Astrocyte of the spinal cord (primary cell): Measurements from ENCODE around the gene C11orf65.

Experiments used
- DNase-seq: peaks from one replicate; pipeline ENCODE4 v3.0.0; 2011; ENCODE audit warnings: low read depth, low spot score
- H3K4me3 ChIP-seq: 2 replicates; pipeline ENCODE4 v1.5.1; 2011; ENCODE audit warnings: low read depth, mild to moderate bottlenecking, low read length, moderate library complexity
- in situ Hi-C: cut with HindIII; loops from 2 replicates; pipeline ENCODE4 v1.10.0; 2017; ENCODE audit warnings: low sequenced_read_pairs
- TF ChIP-seq, protein P1 (sequence below): IDR thresholded peaks from 2 replicates; pipeline ENCODE4 v1.5.1; 2012; ENCODE audit warnings: low read depth, mild to moderate bottlenecking, low read length, inconsistent platforms

C11orf65 gene

DNA sequence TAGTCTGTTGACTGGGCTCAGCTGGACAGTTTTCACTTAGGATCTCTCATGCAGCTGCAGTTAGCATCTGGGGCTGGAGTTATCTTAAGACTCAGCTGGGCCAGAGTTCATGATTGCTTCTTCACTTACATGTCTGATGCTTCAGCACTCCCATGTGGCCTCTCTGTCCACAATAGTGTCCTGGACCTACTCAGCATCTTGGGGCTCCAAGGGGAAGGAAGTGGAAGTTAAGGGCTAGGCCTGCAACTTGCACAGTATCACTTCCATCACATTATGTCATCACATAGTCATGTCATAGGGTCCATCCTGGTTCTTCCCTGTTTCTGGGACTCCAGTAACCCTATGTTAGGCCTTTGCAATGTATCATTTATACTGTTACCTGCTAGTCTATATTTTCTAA is 115.9 kb downstream of the C11orf65 start:
- TF ChIP-seq, protein P1, sequence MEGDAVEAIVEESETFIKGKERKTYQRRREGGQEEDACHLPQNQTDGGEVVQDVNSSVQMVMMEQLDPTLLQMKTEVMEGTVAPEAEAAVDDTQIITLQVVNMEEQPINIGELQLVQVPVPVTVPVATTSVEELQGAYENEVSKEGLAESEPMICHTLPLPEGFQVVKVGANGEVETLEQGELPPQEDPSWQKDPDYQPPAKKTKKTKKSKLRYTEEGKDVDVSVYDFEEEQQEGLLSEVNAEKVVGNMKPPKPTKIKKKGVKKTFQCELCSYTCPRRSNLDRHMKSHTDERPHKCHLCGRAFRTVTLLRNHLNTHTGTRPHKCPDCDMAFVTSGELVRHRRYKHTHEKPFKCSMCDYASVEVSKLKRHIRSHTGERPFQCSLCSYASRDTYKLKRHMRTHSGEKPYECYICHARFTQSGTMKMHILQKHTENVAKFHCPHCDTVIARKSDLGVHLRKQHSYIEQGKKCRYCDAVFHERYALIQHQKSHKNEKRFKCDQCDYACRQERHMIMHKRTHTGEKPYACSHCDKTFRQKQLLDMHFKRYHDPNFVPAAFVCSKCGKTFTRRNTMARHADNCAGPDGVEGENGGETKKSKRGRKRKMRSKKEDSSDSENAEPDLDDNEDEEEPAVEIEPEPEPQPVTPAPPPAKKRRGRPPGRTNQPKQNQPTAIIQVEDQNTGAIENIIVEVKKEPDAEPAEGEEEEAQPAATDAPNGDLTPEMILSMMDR: no peak
- DNase-seq: no peak
- in situ Hi-C loops: no loop called here
- no peak overlapping the region for H3K4me3 ChIP-seq

DNA sequence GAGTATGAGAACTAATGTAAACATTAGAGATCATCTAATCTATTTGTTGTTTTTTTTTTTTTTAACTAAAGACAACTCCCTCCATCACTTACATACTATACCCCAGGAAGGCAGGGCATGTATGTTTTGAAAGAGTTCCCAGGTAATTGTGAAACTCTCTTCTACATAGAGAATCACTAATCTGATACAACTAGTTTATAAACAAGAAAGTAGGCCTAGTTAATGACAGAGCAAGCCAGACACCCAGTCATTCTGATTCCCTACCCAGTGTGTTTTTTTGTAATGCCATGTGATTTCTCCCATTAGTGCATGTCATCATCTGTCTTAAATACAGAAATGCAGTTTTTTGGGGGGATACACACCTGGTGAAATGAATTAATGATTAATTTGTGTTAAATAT is 120.9 kb downstream of the C11orf65 start:
- TF ChIP-seq, protein P1: no peak
- in situ Hi-C loops: no loop called here

DNA sequence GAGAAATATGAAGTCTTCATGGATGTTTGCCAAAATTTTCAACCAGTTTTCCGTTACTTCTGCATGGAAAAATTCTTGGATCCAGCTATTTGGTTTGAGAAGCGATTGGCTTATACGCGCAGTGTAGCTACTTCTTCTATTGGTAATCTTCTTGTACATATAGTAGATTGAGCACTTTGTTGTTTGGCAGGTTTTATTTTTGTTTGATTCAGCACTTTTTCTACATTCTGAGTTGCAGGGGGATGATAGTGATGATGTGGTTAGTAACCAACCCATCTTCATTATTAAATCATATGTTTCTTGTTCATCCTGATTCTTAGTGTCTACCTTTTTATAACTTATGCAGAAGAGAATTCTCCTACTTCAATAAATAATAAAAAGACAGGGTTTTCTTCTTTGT is 121.6 kb downstream of the C11orf65 start:
- in situ Hi-C loops: no loop called here
- TF ChIP-seq, protein P1: no peak
- no peak overlapping the region for H3K4me3 ChIP-seq
- no peak for DNase-seq

More for the DNA sequence above, 120.9 kb downstream of the C11orf65 start:
- H3K4me3 ChIP-seq: no peak overlapping the region
- DNase-seq: no peak

DNA sequence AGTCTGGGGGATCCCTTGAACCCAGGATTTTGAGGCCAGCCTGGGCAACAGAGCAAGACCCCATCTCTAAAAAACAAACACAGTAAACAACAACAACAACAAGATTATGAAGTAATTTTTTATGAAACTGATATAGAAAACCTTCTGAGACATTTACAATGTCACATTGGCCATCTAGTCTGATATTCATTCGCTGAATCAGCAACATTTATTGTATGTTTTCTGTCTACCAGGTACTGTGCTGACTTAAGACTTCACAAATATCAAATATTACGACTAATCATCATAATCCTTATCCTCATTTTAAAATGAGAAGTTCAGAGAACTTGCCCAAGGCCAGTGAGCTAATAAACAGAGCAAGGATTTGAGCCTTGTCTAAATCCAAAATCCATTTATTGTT is 123.6 kb downstream of the C11orf65 start:
- TF ChIP-seq, protein P1: no peak
- no peak overlapping the region for H3K4me3 ChIP-seq
- no peak for DNase-seq
- in situ Hi-C loops: no loop called here

DNA sequence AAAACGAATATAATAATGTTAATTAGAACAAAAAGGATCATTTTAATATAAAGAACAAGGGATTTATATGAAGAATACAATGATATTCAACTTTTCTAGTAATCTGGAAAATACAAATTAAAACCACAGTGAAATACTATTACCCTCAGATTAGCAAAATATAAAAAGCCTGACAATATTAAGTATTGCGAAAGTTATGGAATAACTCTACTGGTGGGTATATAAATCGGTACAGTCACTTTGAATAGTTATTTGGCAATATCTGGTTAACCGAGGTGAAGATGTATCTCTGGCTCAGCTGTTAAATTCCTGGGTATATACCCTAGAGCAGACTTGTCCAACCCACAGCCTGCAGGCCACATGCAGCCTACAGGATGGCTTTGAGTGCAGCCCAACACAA is 125.7 kb downstream of the C11orf65 start:
- in situ Hi-C loops: no loop called here
- no peak overlapping the region for H3K4me3 ChIP-seq
- TF ChIP-seq, protein P1: no peak
- no peak for DNase-seq

DNA sequence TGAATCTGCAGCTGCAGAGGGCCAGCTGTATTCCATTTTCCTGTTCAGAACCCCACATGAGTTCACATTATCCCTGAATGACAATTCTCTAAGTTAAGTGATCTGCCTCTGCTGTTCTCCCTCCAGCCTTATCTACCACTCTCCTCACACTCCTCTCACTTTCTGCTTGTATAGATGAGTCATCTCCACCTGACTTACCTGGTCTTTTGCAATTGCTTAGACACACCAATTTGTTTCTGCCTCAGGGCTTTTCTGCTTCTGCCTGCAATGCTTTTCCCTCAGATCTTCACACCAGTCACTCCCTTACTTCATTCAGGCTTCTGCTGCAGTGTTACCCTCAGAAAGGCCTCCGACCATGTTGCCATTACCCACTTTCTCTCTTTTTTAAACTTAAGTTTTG is 126.4 kb downstream of the C11orf65 start:
- no peak for DNase-seq
- TF ChIP-seq, protein P1: no peak
- in situ Hi-C loops: no loop called here
- no peak overlapping the region for H3K4me3 ChIP-seq

DNA sequence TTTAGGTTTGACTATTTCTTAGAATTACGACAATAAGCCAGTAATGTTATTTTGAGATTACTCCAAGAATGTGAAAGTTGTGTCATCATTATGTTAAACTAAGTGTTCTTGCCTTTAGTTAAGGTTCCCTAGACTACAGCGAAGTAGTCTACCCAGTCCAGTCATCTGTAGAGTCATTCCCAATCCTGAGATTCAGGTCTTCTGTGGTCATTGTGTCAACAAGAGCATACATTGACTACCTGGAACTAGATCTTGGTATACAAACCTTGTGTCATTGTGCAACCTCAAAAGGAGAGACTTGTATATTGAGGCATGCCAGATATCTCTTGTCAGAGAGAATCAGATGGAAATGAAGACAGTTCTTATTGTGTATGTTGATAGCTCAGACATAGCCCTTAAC is 128.6 kb downstream of the C11orf65 start:
- in situ Hi-C loops: no loop called here
- no peak overlapping the region for H3K4me3 ChIP-seq
- TF ChIP-seq, protein P1: no peak
- no peak for DNase-seq
